Measurements from ENCODE around the gene RPL22.

- TF ChIP-seq POLR2AphosphoS5 (IDR thresholded peaks at IDR 0.05; ENCODE audit: low read depth, low read length) (no peak), SPI1 (IDR thresholded peaks at IDR 0.05; ENCODE audit: low read depth, low read length) (no peak), POLR2A (IDR thresholded peaks at IDR 0.05; ENCODE audit: low read depth, low read length) (no peak), PAX5 (IDR thresholded peaks at IDR 0.05; ENCODE audit: insufficient read depth, low read length, severe bottlenecking) (no peak), TAF1 (IDR thresholded peaks at IDR 0.05; ENCODE audit: low read depth, low read length) (no peak)
Measured at GRCh38 chr1:6165027-6165426, 34.4 kb downstream of the RPL22 start.
